Ishikawa (cell line): ENCODE measurements around the gene EGFLAM.

Experiments used
- CREB1 ChIP-seq: IDR thresholded peaks from 2 replicates; pipeline ENCODE4 v1.6.1; 2012; ENCODE audit warnings: low read depth
- EP300 ChIP-seq: IDR thresholded peaks from 2 replicates; pipeline ENCODE4 v1.6.1; 2012; ENCODE audit warnings: borderline replicate concordance
- FOXM1 ChIP-seq: IDR thresholded peaks from 2 replicates; pipeline ENCODE4 v1.6.1; 2012; ENCODE audit warnings: low read depth, borderline replicate concordance
- MAX ChIP-seq: IDR thresholded peaks from 2 replicates; pipeline ENCODE4 v1.6.1; 2012
- NFIC ChIP-seq: IDR thresholded peaks from 2 replicates; pipeline ENCODE4 v1.6.1; 2012
- RAD21 ChIP-seq: IDR thresholded peaks from 2 replicates; pipeline ENCODE4 v1.6.1; 2012; ENCODE audit warnings: low read depth
- REST ChIP-seq: IDR thresholded peaks from 2 replicates; pipeline ENCODE4 v1.6.1; 2012; ENCODE audit warnings: low read depth, mild to moderate bottlenecking
- TCF12 ChIP-seq: IDR thresholded peaks from 2 replicates; pipeline ENCODE4 v1.6.1; 2012; ENCODE audit warnings: low read depth
- TEAD4 ChIP-seq: IDR thresholded peaks from 2 replicates; pipeline ENCODE4 v1.6.1; 2012
- USF1 ChIP-seq: IDR thresholded peaks from 2 replicates; pipeline ENCODE4 v1.6.1; 2012
- YY1 ChIP-seq: IDR thresholded peaks from 2 replicates; pipeline ENCODE4 v1.6.1; 2012; ENCODE audit warnings: low read depth
- ZBTB7A ChIP-seq: IDR thresholded peaks from 2 replicates; pipeline ENCODE4 v1.6.1; 2012; ENCODE audit warnings: low read depth

GRCh38 chr5:38422622-38423021 is 164.3 kb downstream of the EGFLAM start:
- TF ChIP-seq TCF12, result no peak
- TF ChIP-seq TEAD4, result no peak
- TF ChIP-seq REST, result no peak
- no peak for TF ChIP-seq EP300
- no peak for TF ChIP-seq YY1
- TF ChIP-seq FOXM1, result no peak
- no peak for TF ChIP-seq RAD21
- TF ChIP-seq MAX, result no peak
- no peak for TF ChIP-seq CREB1
- TF ChIP-seq NFIC, result no peak
- TF ChIP-seq ZBTB7A, result no peak
- TF ChIP-seq USF1, result no peak
